NCI-H187 (cell line): ENCODE measurements around the gene LRIT1.

Experiments
- DNase-seq, 2 experiments: peaks; one replicate each; lab custom pipeline; 2025; lab: John Stamatoyannopoulos, UW

The LRIT1 gene

DNA sequence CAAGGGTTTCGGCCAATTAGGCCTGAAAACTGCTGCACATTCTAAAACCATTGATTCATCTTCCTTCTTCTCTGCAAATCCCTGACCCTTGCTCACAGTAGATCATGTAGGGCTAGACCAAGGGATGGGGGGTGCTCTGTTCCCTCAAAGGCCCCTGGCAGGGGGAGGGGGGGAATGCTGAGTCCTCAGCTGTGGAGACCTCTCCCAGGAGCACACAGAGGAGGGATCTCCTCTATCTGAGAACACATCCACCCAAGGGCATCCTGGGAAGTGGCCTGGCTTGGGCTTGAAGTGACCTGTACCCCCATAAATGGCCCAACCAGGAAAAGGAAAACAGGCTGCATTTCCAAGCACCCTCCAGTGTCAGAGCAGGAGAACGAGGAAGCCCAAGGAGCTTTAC lies 48.0 kb downstream of the LRIT1 start:
- DNase-seq: no peak

- DNase-seq: no peak
Observed at GRCh38 chr10:84191106-84191505, 50.2 kb downstream of the LRIT1 start.

GRCh38 chr10:84190621-84191020 lies 50.7 kb downstream of the LRIT1 start:
- no peak for DNase-seq

GRCh38 chr10:84188815-84189214 lies 52.5 kb downstream of the LRIT1 start:
- DNase-seq: no peak

DNA sequence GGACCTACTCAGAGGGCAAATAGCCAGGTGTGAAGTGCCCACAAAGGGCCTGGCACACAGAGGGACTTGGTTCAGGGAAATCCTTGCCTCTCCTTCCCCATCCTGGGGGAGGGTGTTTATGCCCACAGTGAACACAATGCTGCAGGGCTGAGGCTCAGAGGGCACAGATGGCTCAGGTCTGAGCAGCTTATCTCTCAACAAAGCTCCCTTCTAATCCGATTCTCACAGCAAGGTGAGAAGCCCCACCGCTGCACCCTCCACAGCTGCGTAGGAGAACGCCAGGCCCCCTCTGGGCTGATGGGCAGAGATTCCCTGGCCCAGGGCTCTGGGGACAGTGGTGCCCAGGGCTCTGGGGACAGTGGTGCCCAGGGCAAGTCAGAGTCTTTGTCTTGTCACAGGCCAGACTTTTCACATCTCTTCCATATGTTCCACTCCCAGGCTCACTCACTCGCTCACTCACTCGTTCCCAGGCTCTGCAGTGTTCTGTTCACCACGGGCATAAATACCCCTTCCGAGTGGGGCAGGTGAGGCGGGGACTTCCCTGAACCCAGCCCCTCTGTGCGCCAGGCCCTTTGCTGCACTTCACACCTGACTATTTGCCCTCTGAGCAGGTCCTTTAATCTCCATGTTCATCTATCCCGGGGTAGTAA lies 55.7 kb downstream of the LRIT1 start:
- DNase-seq: no peak

DNA sequence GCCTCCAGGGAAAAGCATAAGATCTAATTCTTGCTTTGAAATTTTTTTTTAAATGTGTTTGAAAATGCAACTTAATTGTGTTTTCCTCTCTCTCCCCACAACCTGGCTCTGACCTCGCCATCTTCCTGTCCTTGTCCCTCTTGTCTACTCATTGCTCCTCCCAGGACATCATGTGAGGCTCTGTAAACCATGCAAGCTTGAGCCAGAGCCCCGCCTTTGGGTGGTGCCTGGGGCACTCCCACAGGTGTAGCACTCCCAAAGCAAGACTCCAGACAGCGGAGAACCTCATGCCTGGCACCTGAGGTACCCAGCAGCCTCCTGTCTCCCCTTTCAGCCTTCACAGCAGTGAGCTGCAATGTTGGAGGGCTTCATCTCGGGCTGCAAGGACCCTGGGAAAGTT lies 56.8 kb downstream of the LRIT1 start:
- no peak for DNase-seq

DNA sequence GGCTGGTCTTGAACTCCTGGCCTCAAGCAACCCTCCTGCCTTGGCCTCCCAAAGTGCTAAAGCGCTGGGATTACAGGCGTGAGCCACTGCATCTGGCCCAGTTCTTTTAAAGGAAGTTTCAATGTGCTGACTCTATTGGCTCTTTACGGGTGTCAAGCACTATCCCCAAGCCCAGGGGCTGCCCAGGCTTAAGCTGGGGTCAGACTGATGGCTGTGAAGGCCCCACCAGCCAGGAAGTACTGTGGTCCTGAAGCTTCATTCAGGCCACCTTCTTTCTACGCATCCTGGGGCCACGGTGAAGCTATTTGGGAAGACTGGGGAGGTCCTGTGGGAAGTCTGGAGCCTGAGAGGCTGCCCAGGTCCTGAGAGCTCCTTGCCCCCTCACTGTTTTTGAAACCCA lies 59.7 kb downstream of the LRIT1 start:
- DNase-seq: no peak
